GM23338 (cell line): ENCODE results near the gene COLEC12. TPM values are rescaled to one million over a fixed set of nuclear protein-coding genes. Genes with fewer than 3 reads are reported as not detected.

ENCODE experiments used
- ATAC-seq: fragments of 200-7000 bp; cut with Tn5 transposase; 3 replicates; pipeline ENCODE4 v1.9.1; 2020
- DNase-seq: peaks from one replicate; pipeline ENCODE4 v3.0.0-alpha.2; 2015; ENCODE audit warnings: low spot score
- H2AFZ ChIP-seq: fragments of 200-600 bp; sonication (generic); 2 replicates; pipeline ENCODE4 v1.8.0; 2016; ENCODE audit warnings: antibody characterized with exemption, mild to moderate bottlenecking, moderate library complexity
- H3F3A ChIP-seq: fragments of 200-600 bp; sonication (generic); replicated peaks from 2 replicates; pipeline ENCODE4 v1.8.0; 2017; ENCODE audit warnings: antibody characterized with exemption, mixed run types, low read depth
- H3K27ac ChIP-seq: fragments of 200-600 bp; sonication (generic); 2 replicates; pipeline ENCODE4 v1.6.1; 2016; ENCODE audit warnings: low read depth
- H3K27me3 ChIP-seq: fragments of 200-600 bp; sonication (generic); 2 replicates; pipeline ENCODE4 v1.8.0; 2016; ENCODE audit warnings: mild to moderate bottlenecking, mixed run types, moderate library complexity; ENCODE audit not compliant: insufficient read depth
- H3K36me3 ChIP-seq: fragments of 200-600 bp; sonication (generic); 2 replicates; pipeline ENCODE4 v1.8.0; 2016; ENCODE audit warnings: mild to moderate bottlenecking; ENCODE audit not compliant: insufficient read depth
- H3K4me1 ChIP-seq: fragments of 200-600 bp; sonication (generic); 2 replicates; pipeline ENCODE4 v1.8.0; 2016; ENCODE audit warnings: mild to moderate bottlenecking, moderate library complexity; ENCODE audit not compliant: insufficient read depth
- H3K4me2 ChIP-seq: fragments of 200-600 bp; sonication (generic); 2 replicates; pipeline ENCODE4 v1.7.1; 2017; ENCODE audit warnings: mixed run types
- H3K4me3 ChIP-seq: fragments of 200-600 bp; sonication (generic); 2 replicates; pipeline ENCODE4 v1.6.1; 2016; ENCODE audit warnings: mixed run types
- H3K79me2 ChIP-seq: fragments of 200-600 bp; sonication (generic); replicated peaks from 2 replicates; pipeline ENCODE4 v1.8.0; 2017; ENCODE audit warnings: mild to moderate bottlenecking; ENCODE audit not compliant: insufficient read depth
- H3K9me2 ChIP-seq: fragments of 200-600 bp; sonication (generic); 2 replicates; pipeline ENCODE4 v1.8.0; 2017; ENCODE audit not compliant: insufficient read depth
- H4K20me1 ChIP-seq: fragments of 200-600 bp; sonication (generic); replicated peaks from 2 replicates; pipeline ENCODE4 v1.8.0; 2017; ENCODE audit warnings: mild to moderate bottlenecking; ENCODE audit not compliant: insufficient read depth
- H3K27ac Mint-ChIP-seq: 2 replicates; pipeline ENCODE4 v1.8.0; 2020; ENCODE audit warnings: inconsistent platforms, mild to moderate bottlenecking, moderate library complexity, mixed read lengths
- H3K27me3 Mint-ChIP-seq: 3 replicates; pipeline ENCODE4 v1.8.0; 2022; ENCODE audit warnings: low read depth, mild to moderate bottlenecking, moderate library complexity, mixed read lengths, inconsistent platforms; ENCODE audit not compliant: insufficient read depth, poor library complexity
- H3K36me3 Mint-ChIP-seq: 3 replicates; pipeline ENCODE4 v1.8.0; 2021; ENCODE audit warnings: low read depth, mild to moderate bottlenecking, inconsistent platforms, moderate library complexity, mixed read lengths
- H3K4me1 Mint-ChIP-seq: 3 replicates; pipeline ENCODE4 v1.8.0; 2020; ENCODE audit warnings: mild to moderate bottlenecking, inconsistent platforms, mixed read lengths
- H3K4me3 Mint-ChIP-seq: 3 replicates; pipeline ENCODE4 v1.8.0; 2021; ENCODE audit warnings: moderate library complexity, mild to moderate bottlenecking, inconsistent platforms, mixed read lengths
- H3K9me3 Mint-ChIP-seq: 3 replicates; pipeline ENCODE4 v1.8.0; 2020; ENCODE audit warnings: moderate library complexity, mild to moderate bottlenecking, inconsistent platforms, mixed read lengths
- CREB1 ChIP-seq: fragments of 250-450 bp; sonication (Bioruptor Pico); IDR thresholded peaks from 2 replicates; pipeline ENCODE4 v1.5.0; 2020; ENCODE audit warnings: low read depth, mild to moderate bottlenecking, moderate library complexity
- EZH2 ChIP-seq: fragments of 200-600 bp; sonication (generic); IDR thresholded peaks from one replicate; pipeline ENCODE4 v1.8.0; 2017; ENCODE audit warnings: antibody characterized with exemption, mild to moderate bottlenecking, low read depth; ENCODE audit not compliant: unreplicated experiment
- EZH2phosphoT487 ChIP-seq: fragments of 200-600 bp; sonication (generic); IDR thresholded peaks from one replicate; pipeline ENCODE4 v1.8.1; 2018; ENCODE audit warnings: antibody characterized with exemption; ENCODE audit not compliant: unreplicated experiment
- JUNB ChIP-seq: IDR thresholded peaks from one replicate; pipeline ENCODE4 v1.6.1; 2016; ENCODE audit warnings: antibody characterized with exemption; ENCODE audit not compliant: unreplicated experiment
- STAT1 ChIP-seq: IDR thresholded peaks from one replicate; pipeline ENCODE4 v1.6.1; 2016; ENCODE audit warnings: antibody characterized with exemption; ENCODE audit not compliant: unreplicated experiment
- ZNF114 ChIP-seq: fragments of 250-450 bp; sonication (Bioruptor Pico); IDR thresholded peaks from 2 replicates; pipeline ENCODE4 v1.5.0; 2020; ENCODE audit warnings: mild to moderate bottlenecking, moderate library complexity
- ZNF331 ChIP-seq: fragments of 250-450 bp; sonication (Bioruptor Pico); IDR thresholded peaks from 2 replicates; pipeline ENCODE4 v1.5.0; 2020; ENCODE audit warnings: low read depth, mild to moderate bottlenecking, moderate library complexity
- polyA plus RNA-seq: library from polyadenylated mRNA; unstranded; fragments of >200 nt; fragmentation: Nextera tagmentation; extraction: Ambion mirVana; gene quantifications from 2 replicates; pipeline ENCODE4 v1.2.1, GENCODE V29; 2016
- total RNA-seq: library from RNA; depleted of rRNA; stranded (reverse); fragments of >200 nt; shearing (Covaris generic); gene quantifications from 2 replicates; pipeline ENCODE4 v1.2.3, GENCODE V29; 2014
- TF ChIP-seq, protein P1 (sequence below), 2 experiments: fragments of 200-600 bp in 1 of 2; sonication (generic) in 1 of 2; conservative IDR thresholded peaks; 2 replicates each; pipeline versions ENCODE4 v1.5.1 to v1.6.1; 2016 to 2017; ENCODE audit warnings: antibody characterized with exemption in 2 of 2, low read depth in 2 of 2, mild to moderate bottlenecking in 2 of 2, moderate library complexity in 1 of 2
- TF ChIP-seq, protein P2 (sequence below): IDR thresholded peaks from 2 replicates; pipeline ENCODE4 v1.6.1; 2016; ENCODE audit warnings: antibody characterized with exemption
- TF ChIP-seq, protein P3 (sequence below): IDR thresholded peaks from one replicate; pipeline ENCODE4 v1.6.1; 2018; ENCODE audit warnings: antibody characterized with exemption; ENCODE audit not compliant: unreplicated experiment

Gene COLEC12
- total and polyA plus RNA-seq, 2 experiments from 2014 or later, result 1.1 to 3.2 TPM

DNA sequence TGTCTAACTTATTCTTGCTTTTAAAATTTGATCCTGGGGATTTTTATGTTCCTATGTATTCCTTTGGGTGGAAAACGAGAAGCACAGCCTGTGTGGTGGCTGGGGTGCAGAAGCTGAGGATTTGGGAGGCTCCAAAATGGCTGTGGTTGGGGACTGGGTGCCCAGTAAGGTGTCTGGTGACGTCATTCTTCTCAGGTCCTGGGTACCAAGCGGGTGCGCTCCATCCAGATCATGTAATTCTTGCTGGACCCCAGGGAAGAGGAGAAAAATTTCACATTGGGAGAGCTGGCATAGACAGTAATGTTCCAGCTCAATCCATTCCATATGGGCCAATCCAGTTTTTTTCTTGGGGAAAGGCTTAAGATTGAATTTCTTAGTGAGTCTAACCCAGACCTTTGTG is 171.6 kb downstream of the COLEC12 start:
- no peaks in the 10 kb centered on the region for H3K36me3 ChIP-seq
- H4K20me1 ChIP-seq, result 0 out of 2 replicates have a peak, but pooled peaks cover 5% of the 10 kb centered on the region
- Mint-ChIP-seq H3K9me3 (no peaks in the 10 kb centered on the region), H3K27me3 (peaks cover 2% of the 10 kb centered on the region), H3K27ac (no peak overlapping the region), H3K4me3 (no peak overlapping the region), H3K36me3 (no peaks in the 10 kb centered on the region), H3K4me1 (no peaks in the 10 kb centered on the region)
- no peak overlapping the region for H3K4me2 ChIP-seq
- no peak overlapping the region for H2AFZ ChIP-seq
- no peak overlapping the region for H3K27ac ChIP-seq
- no peaks in the 10 kb centered on the region for H3K9me2 ChIP-seq
- H3K79me2 ChIP-seq, result no peaks in the 10 kb centered on the region
- TF ChIP-seq, protein P1, sequence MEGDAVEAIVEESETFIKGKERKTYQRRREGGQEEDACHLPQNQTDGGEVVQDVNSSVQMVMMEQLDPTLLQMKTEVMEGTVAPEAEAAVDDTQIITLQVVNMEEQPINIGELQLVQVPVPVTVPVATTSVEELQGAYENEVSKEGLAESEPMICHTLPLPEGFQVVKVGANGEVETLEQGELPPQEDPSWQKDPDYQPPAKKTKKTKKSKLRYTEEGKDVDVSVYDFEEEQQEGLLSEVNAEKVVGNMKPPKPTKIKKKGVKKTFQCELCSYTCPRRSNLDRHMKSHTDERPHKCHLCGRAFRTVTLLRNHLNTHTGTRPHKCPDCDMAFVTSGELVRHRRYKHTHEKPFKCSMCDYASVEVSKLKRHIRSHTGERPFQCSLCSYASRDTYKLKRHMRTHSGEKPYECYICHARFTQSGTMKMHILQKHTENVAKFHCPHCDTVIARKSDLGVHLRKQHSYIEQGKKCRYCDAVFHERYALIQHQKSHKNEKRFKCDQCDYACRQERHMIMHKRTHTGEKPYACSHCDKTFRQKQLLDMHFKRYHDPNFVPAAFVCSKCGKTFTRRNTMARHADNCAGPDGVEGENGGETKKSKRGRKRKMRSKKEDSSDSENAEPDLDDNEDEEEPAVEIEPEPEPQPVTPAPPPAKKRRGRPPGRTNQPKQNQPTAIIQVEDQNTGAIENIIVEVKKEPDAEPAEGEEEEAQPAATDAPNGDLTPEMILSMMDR (conservative IDR thresholded peaks at IDR 0.05; ENCODE audit: low read depth in 2 of 2), result no peak
- TF ChIP-seq, protein P2, sequence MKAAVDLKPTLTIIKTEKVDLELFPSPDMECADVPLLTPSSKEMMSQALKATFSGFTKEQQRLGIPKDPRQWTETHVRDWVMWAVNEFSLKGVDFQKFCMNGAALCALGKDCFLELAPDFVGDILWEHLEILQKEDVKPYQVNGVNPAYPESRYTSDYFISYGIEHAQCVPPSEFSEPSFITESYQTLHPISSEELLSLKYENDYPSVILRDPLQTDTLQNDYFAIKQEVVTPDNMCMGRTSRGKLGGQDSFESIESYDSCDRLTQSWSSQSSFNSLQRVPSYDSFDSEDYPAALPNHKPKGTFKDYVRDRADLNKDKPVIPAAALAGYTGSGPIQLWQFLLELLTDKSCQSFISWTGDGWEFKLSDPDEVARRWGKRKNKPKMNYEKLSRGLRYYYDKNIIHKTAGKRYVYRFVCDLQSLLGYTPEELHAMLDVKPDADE, result no peak
- TF ChIP-seq CREB1 (CRISPR knock-in tag) (no peak), EZH2 (no peak), JUNB (no peak), ZNF114 (no peak), EZH2phosphoT487 (no peak), ZNF331 (CRISPR knock-in tag) (no peak), STAT1 (no peak)
- TF ChIP-seq, protein P3, sequence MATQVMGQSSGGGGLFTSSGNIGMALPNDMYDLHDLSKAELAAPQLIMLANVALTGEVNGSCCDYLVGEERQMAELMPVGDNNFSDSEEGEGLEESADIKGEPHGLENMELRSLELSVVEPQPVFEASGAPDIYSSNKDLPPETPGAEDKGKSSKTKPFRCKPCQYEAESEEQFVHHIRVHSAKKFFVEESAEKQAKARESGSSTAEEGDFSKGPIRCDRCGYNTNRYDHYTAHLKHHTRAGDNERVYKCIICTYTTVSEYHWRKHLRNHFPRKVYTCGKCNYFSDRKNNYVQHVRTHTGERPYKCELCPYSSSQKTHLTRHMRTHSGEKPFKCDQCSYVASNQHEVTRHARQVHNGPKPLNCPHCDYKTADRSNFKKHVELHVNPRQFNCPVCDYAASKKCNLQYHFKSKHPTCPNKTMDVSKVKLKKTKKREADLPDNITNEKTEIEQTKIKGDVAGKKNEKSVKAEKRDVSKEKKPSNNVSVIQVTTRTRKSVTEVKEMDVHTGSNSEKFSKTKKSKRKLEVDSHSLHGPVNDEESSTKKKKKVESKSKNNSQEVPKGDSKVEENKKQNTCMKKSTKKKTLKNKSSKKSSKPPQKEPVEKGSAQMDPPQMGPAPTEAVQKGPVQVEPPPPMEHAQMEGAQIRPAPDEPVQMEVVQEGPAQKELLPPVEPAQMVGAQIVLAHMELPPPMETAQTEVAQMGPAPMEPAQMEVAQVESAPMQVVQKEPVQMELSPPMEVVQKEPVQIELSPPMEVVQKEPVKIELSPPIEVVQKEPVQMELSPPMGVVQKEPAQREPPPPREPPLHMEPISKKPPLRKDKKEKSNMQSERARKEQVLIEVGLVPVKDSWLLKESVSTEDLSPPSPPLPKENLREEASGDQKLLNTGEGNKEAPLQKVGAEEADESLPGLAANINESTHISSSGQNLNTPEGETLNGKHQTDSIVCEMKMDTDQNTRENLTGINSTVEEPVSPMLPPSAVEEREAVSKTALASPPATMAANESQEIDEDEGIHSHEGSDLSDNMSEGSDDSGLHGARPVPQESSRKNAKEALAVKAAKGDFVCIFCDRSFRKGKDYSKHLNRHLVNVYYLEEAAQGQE, result no peak
- no peaks in the 10 kb centered on the region for H3F3A ChIP-seq
- DNase-seq (no peak), ATAC-seq (no peak)
- H3K4me1 ChIP-seq, result no peaks in the 10 kb centered on the region
- no peaks in the 10 kb centered on the region for H3K27me3 ChIP-seq
- H3K4me3 ChIP-seq, result no peak overlapping the region

DNA sequence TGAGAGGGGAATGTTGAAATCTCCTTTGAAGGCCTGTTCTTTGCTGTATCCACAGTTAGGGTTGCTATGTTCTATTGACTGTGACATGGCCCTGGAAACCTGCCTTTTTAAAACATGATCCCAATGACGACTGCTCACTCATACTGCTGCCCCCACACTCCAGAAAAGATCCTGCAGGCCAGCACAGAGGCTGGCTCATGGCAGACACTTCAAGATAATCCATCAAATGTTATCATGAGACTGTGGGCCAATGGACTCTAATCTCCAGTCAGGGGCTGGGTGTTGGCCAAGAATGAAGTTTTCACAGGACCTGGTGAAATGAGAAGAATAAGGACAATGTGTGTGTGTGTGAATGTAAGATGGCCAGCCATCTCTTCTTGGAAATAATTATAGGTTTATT is 173.7 kb downstream of the COLEC12 start:
- H3K27me3 Mint-ChIP-seq, result no peaks in the 10 kb centered on the region
- H3K27ac ChIP-seq, result no peak overlapping the region

More for the DNA sequence above, 173.7 kb downstream of the COLEC12 start:
- H3F3A ChIP-seq, result no peaks in the 10 kb centered on the region
- no peaks in the 10 kb centered on the region for H3K36me3 Mint-ChIP-seq
- H4K20me1 ChIP-seq, result peaks cover 5% of the 10 kb centered on the region; the same call in 1 of the 2 replicates
- ATAC-seq (no peak), DNase-seq (no peak)
- no peak overlapping the region for H3K4me3 Mint-ChIP-seq
- no peaks in the 10 kb centered on the region for H3K4me1 Mint-ChIP-seq
- no peaks in the 10 kb centered on the region for H3K79me2 ChIP-seq
- H3K36me3 ChIP-seq, result no peaks in the 10 kb centered on the region
- H3K27ac Mint-ChIP-seq, result no peak overlapping the region
- TF ChIP-seq EZH2, result no peak
- TF ChIP-seq, protein P3, result no peak
- no peaks in the 10 kb centered on the region for H3K9me3 Mint-ChIP-seq
- H3K4me3 ChIP-seq, result no peak overlapping the region
- H2AFZ ChIP-seq, result no peak overlapping the region
- no peak overlapping the region for H3K4me2 ChIP-seq
- no peaks in the 10 kb centered on the region for H3K4me1 ChIP-seq
- no peaks in the 10 kb centered on the region for H3K9me2 ChIP-seq
- H3K27me3 ChIP-seq, result no peaks in the 10 kb centered on the region
